Measurements from ENCODE around the gene MALAT1. TPM values are rescaled to one million over a fixed set of nuclear protein-coding genes. Genes with fewer than 3 reads are reported as not detected.

The MALAT1 gene
- total RNA-seq, 1 experiment from 2014 or later, result 10,851 TPM

- ChIA-PET POLR2A (no interaction called here), CTCF (interaction anchor here (0.7 to 3.9 kb wide), 2 partner anchors 8 to 16 kb away, joined by 3 to 26 read pairs; no protein-coding TSS in a partner anchor)
- TF ChIP-seq CTCF (IDR thresholded peaks at IDR 0.05; ENCODE audit: unreplicated experiment), result no peak
These were observed 33.7 kb downstream of the MALAT1 start for GRCh38 chr11:65532388-65533064.

GRCh38 chr11:65535102-65535501 is 36.3 kb downstream of the MALAT1 start:
- intact Hi-C loops (cut with micrococcal nuclease), result no loop called here
- CTCF ChIA-PET, result interaction anchor here (0.5 kb wide), 1 partner anchor 232 kb away, joined by 3 read pairs; no protein-coding TSS in a partner anchor
- Mint-ChIP-seq H3K9me3 (ENCODE audit: unreplicated experiment) (no peaks in the 10 kb centered on the region), H3K4me3 (ENCODE audit: unreplicated experiment) (no peak overlapping the region), H3K27me3 (ENCODE audit: insufficient read depth, unreplicated experiment) (no peaks in the 10 kb centered on the region), H3K36me3 (ENCODE audit: insufficient read depth, unreplicated experiment) (peaks cover 29% of the 10 kb centered on the region), H3K27ac (ENCODE audit: low read depth, unreplicated experiment) (no peak overlapping the region), H3K4me1 (ENCODE audit: insufficient read depth, unreplicated experiment) (no peaks in the 10 kb centered on the region)
- no peak for DNase-seq (ENCODE audit: unreplicated experiment)
- BruUV-seq (replicated peaks), result no TSS peak
- POLR2A ChIA-PET, result interaction anchor here (0.5 to 0.8 kb wide), 2 partner anchors 9 to 77 kb away, joined by 3 read pairs; no protein-coding TSS in a partner anchor
- no peak for TF ChIP-seq CTCF (IDR thresholded peaks at IDR 0.05; ENCODE audit: unreplicated experiment)

More at GRCh38 chr11:65532388-65533064, 33.7 kb downstream of the MALAT1 start:
- Mint-ChIP-seq H3K36me3 (ENCODE audit: insufficient read depth, unreplicated experiment) (peaks cover 39% of the 10 kb centered on the region), H3K9me3 (ENCODE audit: unreplicated experiment) (no peaks in the 10 kb centered on the region), H3K27ac (ENCODE audit: low read depth, unreplicated experiment) (no peak overlapping the region), H3K4me1 (ENCODE audit: insufficient read depth, unreplicated experiment) (no peaks in the 10 kb centered on the region), H3K27me3 (ENCODE audit: insufficient read depth, unreplicated experiment) (no peaks in the 10 kb centered on the region), H3K4me3 (ENCODE audit: unreplicated experiment) (no peak overlapping the region)
- no peak for DNase-seq (ENCODE audit: unreplicated experiment)
- intact Hi-C loops (cut with micrococcal nuclease), result no loop called here
- BruUV-seq (replicated peaks), result no TSS peak

- H3K27ac Mint-ChIP-seq (ENCODE audit: low read depth, unreplicated experiment), result no peak overlapping the region
- DNase-seq (ENCODE audit: unreplicated experiment), result no peak
- ChIA-PET CTCF (interaction anchor here (0.6 to 1.1 kb wide), 4 partner anchors 25 to 264 kb away, joined by 3 to 6 read pairs (median 4); no protein-coding TSS in a partner anchor), POLR2A (interaction anchor here (0.8 to 1.2 kb wide), 3 partner anchors 12 to 29 kb away, joined by 3 to 5 read pairs (median 4); partner anchors contain the start of gene SCYL1)
- H3K4me1 Mint-ChIP-seq (ENCODE audit: insufficient read depth, unreplicated experiment), result peaks cover under 1% of the 10 kb centered on the region
- intact Hi-C loops (cut with micrococcal nuclease), result no loop called here
- H3K4me3 Mint-ChIP-seq (ENCODE audit: unreplicated experiment), result no peak overlapping the region
- H3K36me3 Mint-ChIP-seq (ENCODE audit: insufficient read depth, unreplicated experiment), result peaks cover 16% of the 10 kb centered on the region
- H3K27me3 Mint-ChIP-seq (ENCODE audit: insufficient read depth, unreplicated experiment), result no peaks in the 10 kb centered on the region
- no TSS peak for BruUV-seq (replicated peaks)
- no peak for TF ChIP-seq CTCF (IDR thresholded peaks at IDR 0.05; ENCODE audit: unreplicated experiment)
- H3K9me3 Mint-ChIP-seq (ENCODE audit: unreplicated experiment), result no peaks in the 10 kb centered on the region
These were observed 37.8 kb downstream of the MALAT1 start for GRCh38 chr11:65536412-65537295.

GRCh38 chr11:65537296-65537597 is 38.4 kb downstream of the MALAT1 start:
- no TSS peak for BruUV-seq (replicated peaks)
- Mint-ChIP-seq H3K27me3 (ENCODE audit: insufficient read depth, unreplicated experiment) (no peaks in the 10 kb centered on the region), H3K4me3 (ENCODE audit: unreplicated experiment) (no peak overlapping the region), H3K27ac (ENCODE audit: low read depth, unreplicated experiment) (no peak overlapping the region), H3K9me3 (ENCODE audit: unreplicated experiment) (no peaks in the 10 kb centered on the region), H3K36me3 (ENCODE audit: insufficient read depth, unreplicated experiment) (peaks cover 10% of the 10 kb centered on the region), H3K4me1 (ENCODE audit: insufficient read depth, unreplicated experiment) (peaks cover 6% of the 10 kb centered on the region)
- CTCF ChIA-PET, result interaction anchor here (0.6 to 1.1 kb wide), 3 partner anchors 25 to 264 kb away, joined by 3 to 5 read pairs (median 4); no protein-coding TSS in a partner anchor
- intact Hi-C loops (cut with micrococcal nuclease), result no loop called here
- no peak for DNase-seq (ENCODE audit: unreplicated experiment)
- POLR2A ChIA-PET, result interaction anchor here (1.5 kb wide), 1 partner anchor 38 kb away, joined by 4 read pairs; the partner anchor contains the start of gene EHBP1L1
- TF ChIP-seq CTCF (IDR thresholded peaks at IDR 0.05; ENCODE audit: unreplicated experiment), result no peak
